HepG2 (cell line): ENCODE results near the gene TSPAN31. TPM values are rescaled to one million over a fixed set of nuclear protein-coding genes. Genes with fewer than 3 reads are reported as not detected.

ENCODE experiments used
- ATF2 ChIP-seq: sonication (generic); formaldehyde crosslinking; IDR thresholded peaks from 2 replicates; pipeline ENCODE4 v1.4.0; 2020; ENCODE audit warnings: missing genetic modification reagents
- BHLHE40 ChIP-seq: IDR thresholded peaks from 2 replicates; pipeline ENCODE4 v1.6.1; 2011; ENCODE audit warnings: low read length, improper control_type of control experiment
- CEBPG ChIP-seq: IDR thresholded peaks from 2 replicates; pipeline ENCODE4 v1.6.1; 2016
- CREBL2 ChIP-seq: sonication (generic); formaldehyde crosslinking; IDR thresholded peaks from 2 replicates; pipeline ENCODE4 v1.8.1; 2023; ENCODE audit warnings: missing genetic modification reagents, mild to moderate bottlenecking, borderline replicate concordance
- CSRNP2 ChIP-seq: sonication (generic); formaldehyde crosslinking; conservative IDR thresholded peaks from 2 replicates; pipeline ENCODE4 v1.8.0; 2022; ENCODE audit warnings: low read depth, missing genetic modification reagents
- FOSL1 ChIP-seq: sonication (generic); formaldehyde crosslinking; IDR thresholded peaks from 2 replicates; pipeline ENCODE4 v1.9.0; 2021; ENCODE audit warnings: missing genetic modification reagents, borderline replicate concordance
- GTF3A ChIP-seq: sonication (generic); formaldehyde crosslinking; conservative IDR thresholded peaks from 2 replicates; pipeline ENCODE4 v1.4.0; 2020; ENCODE audit warnings: mild to moderate bottlenecking, missing genetic modification reagents
- HMGA1 ChIP-seq: sonication (generic); formaldehyde crosslinking; conservative IDR thresholded peaks from 2 replicates; pipeline ENCODE4 v1.4.0; 2020; ENCODE audit warnings: missing genetic modification reagents
- KDM5A ChIP-seq: fragments of 200-600 bp; sonication (generic); IDR thresholded peaks from 2 replicates; pipeline ENCODE4 v1.7.0; 2018; ENCODE audit warnings: antibody characterized with exemption, mild to moderate bottlenecking, low read length, borderline replicate concordance
- MTA1 ChIP-seq: sonication (generic); formaldehyde crosslinking; IDR thresholded peaks from 2 replicates; pipeline ENCODE4 v1.4.0; 2020; ENCODE audit warnings: missing genetic modification reagents, mild to moderate bottlenecking, borderline replicate concordance
- MYNN ChIP-seq: sonication (generic); formaldehyde crosslinking; IDR thresholded peaks from 2 replicates; pipeline ENCODE4 v1.4.0; 2020; ENCODE audit warnings: mild to moderate bottlenecking, low read depth, missing genetic modification reagents
- NFATC3 ChIP-seq: sonication (generic); formaldehyde crosslinking; IDR thresholded peaks from 2 replicates; pipeline ENCODE4 v1.5.1; 2020; ENCODE audit warnings: mild to moderate bottlenecking, missing genetic modification reagents
- PRDM10 ChIP-seq: sonication (generic); formaldehyde crosslinking; IDR thresholded peaks from 2 replicates; pipeline ENCODE4 v1.4.0; 2020; ENCODE audit warnings: low read depth, missing genetic modification reagents
- TGIF2 ChIP-seq: IDR thresholded peaks from 2 replicates; pipeline ENCODE4 v1.6.1; 2016; ENCODE audit warnings: control low read depth, missing compliant biosample characterization
- THYN1 ChIP-seq: sonication (generic); formaldehyde crosslinking; IDR thresholded peaks from 2 replicates; pipeline ENCODE4 v1.8.1; 2023; ENCODE audit warnings: low read depth, mild to moderate bottlenecking, moderate library complexity, missing genetic modification reagents, borderline replicate concordance
- ZBTB44 ChIP-seq: sonication (generic); formaldehyde crosslinking; IDR thresholded peaks from 2 replicates; pipeline ENCODE4 v1.4.0; 2020; ENCODE audit warnings: missing genetic modification reagents
- ZNF557 ChIP-seq: sonication (generic); formaldehyde crosslinking; IDR thresholded peaks from 2 replicates; pipeline ENCODE4 v1.4.0; 2020; ENCODE audit warnings: missing genetic modification reagents
- ZNF576 ChIP-seq: sonication (generic); formaldehyde crosslinking; IDR thresholded peaks from 2 replicates; pipeline ENCODE4 v1.4.0; 2020; ENCODE audit warnings: mild to moderate bottlenecking, missing genetic modification reagents
- ZNF761 ChIP-seq: sonication (generic); formaldehyde crosslinking; conservative IDR thresholded peaks from 2 replicates; pipeline ENCODE4 v1.4.0; 2020; ENCODE audit warnings: mild to moderate bottlenecking, missing genetic modification reagents
- ZNF891 ChIP-seq: sonication (generic); formaldehyde crosslinking; IDR thresholded peaks from 2 replicates; pipeline ENCODE4 v1.5.0; 2020; ENCODE audit warnings: mild to moderate bottlenecking, missing genetic modification reagents
- polyA plus RNA-seq, 8 experiments: library from polyadenylated mRNA; depleted of rRNA in 3 of 8; stranded (reverse) in 7 of 8; unstranded in 1 of 8; fragments of >200 nt; fragmentation: Illumina TruSeq in 4 of 8; extraction: Trizol in 4 of 8; gene quantifications; 2 replicates each; pipeline versions ENCODE4 v1.2.1 to v1.2.3, GENCODE V29; 2011 to 2016; ENCODE audit warnings: low read depth in 4 of 8, missing spikeins in 1 of 8, mixed read lengths in 1 of 8; ENCODE audit not compliant: insufficient read depth in 1 of 8
- total RNA-seq, 5 experiments: library from RNA; depleted of rRNA; stranded (reverse); fragments of >200 nt; fragmentation: Illumina TruSeq; extraction: Trizol; gene quantifications; 2 replicates each; pipeline ENCODE4 v1.2.3, GENCODE V29; 2016; ENCODE audit warnings: low read depth in 1 of 5

The TSPAN31 gene
- total and polyA plus RNA-seq, 2 of the 13 experiments (the other 11 are each of a cell fraction or from before 2014, with no cell fraction given), result 10.4 to 24.6 TPM

GRCh38 chr12:57751788-57752667 is 7.2 kb downstream of the TSPAN31 start, which contains the start of gene CDK4 (continued):
- TF ChIP-seq CREBL2, result peak; percentile 82; the same call in 1 of the 2 replicates
- TF ChIP-seq CEBPG, result peak; percentile 48; the same call in 1 of the 2 replicates
- peak; percentile 100 for TF ChIP-seq BHLHE40
- TF ChIP-seq ZNF891 (CRISPR knock-in tag), result peak; percentile 91
- TF ChIP-seq PRDM10 (CRISPR knock-in tag), result peak; percentile 71; the same call in 1 of the 2 replicates
- TF ChIP-seq KDM5A, result peak; percentile 81; the same call in 1 of the 2 replicates
- TF ChIP-seq FOSL1 (CRISPR knock-in tag), result peak; percentile 10; the same call in 1 of the 2 replicates
- no peak for TF ChIP-seq ZBTB44 (CRISPR knock-in tag)
- no peak for TF ChIP-seq MYNN (CRISPR knock-in tag)
- TF ChIP-seq ATF2 (CRISPR knock-in tag), result peak; percentile 60
- TF ChIP-seq CSRNP2, result no peak
- no peak; the same call in 1 of the 2 replicates for TF ChIP-seq MTA1 (CRISPR knock-in tag)
- TF ChIP-seq ZNF557 (CRISPR knock-in tag), result no peak
- TF ChIP-seq HMGA1 (CRISPR knock-in tag), result no peak
- peak; percentile 88 for TF ChIP-seq GTF3A (CRISPR knock-in tag)
- peak; percentile 85 for TF ChIP-seq ZNF761 (CRISPR knock-in tag)
- no peak for TF ChIP-seq THYN1
- TF ChIP-seq TGIF2 (CRISPR knock-in tag), result peak; percentile 96
- TF ChIP-seq ZNF576, result no peak
- peak; percentile 62; the same call in 1 of the 2 replicates for TF ChIP-seq NFATC3
